ENCODE data around the gene CRTAP.
"Not testable (repeated sequence)": the region's sequence is repeated elsewhere in the genome, so short reads cannot be mapped to it uniquely, and the experiment has no call there.

The CRTAP gene

GRCh38 chr3:33159981-33160380 lies 46.2 kb downstream of the CRTAP start:
- TF ChIP-seq, protein P1, sequence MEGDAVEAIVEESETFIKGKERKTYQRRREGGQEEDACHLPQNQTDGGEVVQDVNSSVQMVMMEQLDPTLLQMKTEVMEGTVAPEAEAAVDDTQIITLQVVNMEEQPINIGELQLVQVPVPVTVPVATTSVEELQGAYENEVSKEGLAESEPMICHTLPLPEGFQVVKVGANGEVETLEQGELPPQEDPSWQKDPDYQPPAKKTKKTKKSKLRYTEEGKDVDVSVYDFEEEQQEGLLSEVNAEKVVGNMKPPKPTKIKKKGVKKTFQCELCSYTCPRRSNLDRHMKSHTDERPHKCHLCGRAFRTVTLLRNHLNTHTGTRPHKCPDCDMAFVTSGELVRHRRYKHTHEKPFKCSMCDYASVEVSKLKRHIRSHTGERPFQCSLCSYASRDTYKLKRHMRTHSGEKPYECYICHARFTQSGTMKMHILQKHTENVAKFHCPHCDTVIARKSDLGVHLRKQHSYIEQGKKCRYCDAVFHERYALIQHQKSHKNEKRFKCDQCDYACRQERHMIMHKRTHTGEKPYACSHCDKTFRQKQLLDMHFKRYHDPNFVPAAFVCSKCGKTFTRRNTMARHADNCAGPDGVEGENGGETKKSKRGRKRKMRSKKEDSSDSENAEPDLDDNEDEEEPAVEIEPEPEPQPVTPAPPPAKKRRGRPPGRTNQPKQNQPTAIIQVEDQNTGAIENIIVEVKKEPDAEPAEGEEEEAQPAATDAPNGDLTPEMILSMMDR (IDR thresholded peaks at IDR 0.05), result no peak
- Histone ChIP-seq H3K4me1 (ENCODE audit: control insufficient read depth in 1 of 2, insufficient read depth in 1 of 2, low read depth in 1 of 2, low read length in 1 of 2) (no peaks in the 10 kb centered on the region), H3K27ac (no peak overlapping the region), H3K9me3 (no peaks in the 10 kb centered on the region), H3K27me3 (no peaks in the 10 kb centered on the region), H3K36me3 (no peaks in the 10 kb centered on the region), H3K4me3 (ENCODE audit: low read depth in 1 of 2, low read length in 1 of 2) (no peak overlapping the region)

- H3K27ac ChIP-seq; H3K4me3 ChIP-seq (ENCODE audit: low read depth in 1 of 2, low read length in 1 of 2): not testable (repeated sequence)
Observed at GRCh38 chr3:33162621-33163020, 48.8 kb downstream of the CRTAP start.

GRCh38 chr3:33165372-33165771 lies 51.6 kb downstream of the CRTAP start:
- TF ChIP-seq, protein P1 (IDR thresholded peaks at IDR 0.05), result no peak
- Histone ChIP-seq H3K36me3 (no peaks in the 10 kb centered on the region), H3K27ac (no peak overlapping the region), H3K4me3 (ENCODE audit: low read depth in 1 of 2, low read length in 1 of 2) (no peak overlapping the region), H3K4me1 (ENCODE audit: control insufficient read depth in 1 of 2, insufficient read depth in 1 of 2, low read depth in 1 of 2, low read length in 1 of 2) (no peaks in the 10 kb centered on the region), H3K9me3 (no peaks in the 10 kb centered on the region), H3K27me3 (no peaks in the 10 kb centered on the region)

More at GRCh38 chr3:33162621-33163020, 48.8 kb downstream of the CRTAP start:
- H3K9me3 ChIP-seq; H3K36me3 ChIP-seq; H3K27me3 ChIP-seq; H3K4me1 ChIP-seq (ENCODE audit: control insufficient read depth in 1 of 2, insufficient read depth in 1 of 2, low read depth in 1 of 2, low read length in 1 of 2): not testable (repeated sequence)

DNA sequence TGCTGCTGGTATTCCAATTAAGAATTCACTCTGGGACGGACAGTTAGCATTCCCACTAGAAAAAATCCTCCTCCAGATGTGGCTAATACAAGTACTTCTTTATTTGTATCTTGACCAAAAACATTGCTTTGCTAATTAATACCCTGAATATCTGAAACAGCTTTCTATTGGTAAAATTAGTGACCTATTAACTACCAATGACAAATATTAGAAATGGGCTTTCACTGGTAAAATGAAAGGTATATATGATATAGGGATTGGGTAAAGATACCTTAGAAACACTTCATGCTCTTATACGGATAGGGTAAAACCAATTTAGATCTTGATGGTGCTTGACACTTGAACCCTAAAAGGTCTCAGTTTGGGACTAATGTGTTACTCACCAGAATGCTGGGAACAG lies 52.3 kb downstream of the CRTAP start:
- Histone ChIP-seq H3K4me3 (ENCODE audit: low read depth in 1 of 2, low read length in 1 of 2) (no peak overlapping the region), H3K9me3 (no peaks in the 10 kb centered on the region), H3K27ac (no peak overlapping the region), H3K4me1 (ENCODE audit: control insufficient read depth in 1 of 2, insufficient read depth in 1 of 2, low read depth in 1 of 2, low read length in 1 of 2) (no peaks in the 10 kb centered on the region), H3K27me3 (no peaks in the 10 kb centered on the region), H3K36me3 (no peaks in the 10 kb centered on the region)
- TF ChIP-seq, protein P1 (IDR thresholded peaks at IDR 0.05), result no peak

DNA sequence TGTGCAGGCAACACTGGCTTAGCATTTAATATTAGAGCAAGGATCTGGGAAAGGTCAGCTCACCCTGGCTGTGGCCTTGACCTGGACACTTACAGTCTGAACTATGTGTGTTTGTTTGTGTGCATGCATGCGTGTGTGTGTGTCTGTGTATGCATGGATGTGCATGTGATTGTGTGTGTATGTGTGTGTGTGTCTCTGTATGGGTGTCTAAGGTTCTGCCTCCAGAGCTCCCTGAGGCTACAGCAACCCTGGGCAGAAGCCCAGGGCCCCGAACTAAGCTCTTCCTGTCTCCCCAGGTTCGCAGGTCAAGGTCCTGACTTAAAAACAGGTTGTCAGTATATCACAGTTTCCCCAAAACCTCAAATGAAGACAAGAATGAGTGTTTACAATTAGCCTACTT lies 53.5 kb downstream of the CRTAP start:
- Histone ChIP-seq H3K36me3 (no peaks in the 10 kb centered on the region), H3K4me1 (ENCODE audit: control insufficient read depth in 1 of 2, insufficient read depth in 1 of 2, low read depth in 1 of 2, low read length in 1 of 2) (peaks cover 0 to 11% of the 10 kb centered on the region in 2 experiments), H3K9me3 (no peaks in the 10 kb centered on the region), H3K4me3 (ENCODE audit: low read depth in 1 of 2, low read length in 1 of 2) (no peak overlapping the region), H3K27ac (no peak overlapping the region), H3K27me3 (no peaks in the 10 kb centered on the region)
- TF ChIP-seq, protein P1 (IDR thresholded peaks at IDR 0.05), result no peak

DNA sequence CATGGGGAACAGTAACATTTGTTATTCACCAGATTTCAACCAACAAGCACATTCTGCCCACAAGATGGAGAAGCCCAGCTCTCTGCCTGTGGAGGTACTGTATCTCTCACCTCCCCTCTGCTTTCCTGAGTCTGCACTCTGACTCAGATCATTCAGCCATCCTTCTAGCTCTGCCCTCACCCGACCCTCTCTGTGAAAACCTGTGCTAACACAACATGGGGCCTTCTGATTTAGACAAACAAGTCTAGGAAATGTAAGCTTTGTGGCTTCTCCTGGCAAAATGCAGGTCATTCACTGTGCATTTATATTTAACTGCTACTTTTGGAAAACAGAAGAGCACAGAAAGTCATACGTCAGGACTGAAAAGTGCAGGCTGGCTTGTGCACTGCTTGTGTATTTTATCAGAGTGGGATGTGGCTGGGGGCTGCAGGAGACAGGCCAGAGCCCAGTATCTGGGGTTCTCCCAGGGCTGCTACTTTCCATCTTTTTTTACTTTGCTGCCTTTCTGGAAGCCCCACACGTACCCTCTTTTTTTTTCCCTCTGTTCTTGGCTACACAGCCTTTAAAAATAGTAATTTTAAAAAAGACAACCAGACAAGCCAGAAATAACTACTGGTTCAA lies 54.0 kb downstream of the CRTAP start:
- TF ChIP-seq, protein P1 (IDR thresholded peaks at IDR 0.05), result no peak
- no peak overlapping the region for H3K27ac ChIP-seq
- no peaks in the 10 kb centered on the region for H3K36me3 ChIP-seq
- no peaks in the 10 kb centered on the region for H3K9me3 ChIP-seq
- peaks cover 0 to 15% of the 10 kb centered on the region in 2 experiments for H3K4me1 ChIP-seq (ENCODE audit: control insufficient read depth in 1 of 2, insufficient read depth in 1 of 2, low read depth in 1 of 2, low read length in 1 of 2)
- no peak overlapping the region for H3K4me3 ChIP-seq (ENCODE audit: low read depth in 1 of 2, low read length in 1 of 2)
- no peaks in the 10 kb centered on the region for H3K27me3 ChIP-seq
